Erythroblast (primary cell): ENCODE measurements around the gene SCAF4.

Experiments used
- GATA1 ChIP-seq: IDR thresholded peaks from 2 replicates; pipeline ENCODE4 v1.6.1; 2011; ENCODE audit warnings: low read depth, mild to moderate bottlenecking, control low read depth, low read length, moderate library complexity
- POLR2A ChIP-seq: IDR thresholded peaks from 2 replicates; pipeline ENCODE4 v1.6.1; 2011; ENCODE audit warnings: mild to moderate bottlenecking, low read length

GRCh38 chr21:31686272-31686915, 45.5 kb downstream of the SCAF4 start:
- TF ChIP-seq POLR2A, result no peak
- TF ChIP-seq GATA1, result no peak
